DMS79 (cell line): ENCODE results near the gene KIAA0319L.
"Not testable (repeated sequence)": the region's sequence is repeated elsewhere in the genome, so short reads cannot be mapped to it uniquely, and the experiment has no call there.

ENCODE experiments used
- DNase-seq: peaks from one replicate; lab custom pipeline; 2025; lab: John Stamatoyannopoulos, UW

The KIAA0319L gene

DNA sequence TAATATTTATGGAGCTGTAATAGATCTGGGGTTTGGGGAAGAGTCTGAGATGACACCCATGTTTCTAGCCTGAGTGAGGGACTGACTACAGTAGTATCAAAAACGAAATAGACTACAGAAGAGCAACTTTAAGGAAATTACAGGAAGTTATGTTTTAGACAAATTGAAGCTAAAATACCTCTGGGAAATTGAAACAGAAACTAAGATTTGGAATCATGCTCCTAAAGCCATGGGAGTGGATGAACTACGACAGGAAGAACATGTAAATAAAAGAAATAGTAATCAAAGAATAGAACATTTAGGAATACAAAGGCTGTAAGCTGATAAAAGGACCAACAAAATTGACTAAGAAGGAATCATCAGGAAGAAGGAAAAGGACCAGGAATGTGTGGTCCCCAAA is 68.9 kb downstream of the KIAA0319L start:
- DNase-seq: no peak

GRCh38 chr1:35486858-35487408 is 70.3 kb downstream of the KIAA0319L start:
- no peak for DNase-seq

- no peak for DNase-seq
Measured at GRCh38 chr1:35481229-35481628, 76.0 kb downstream of the KIAA0319L start.

GRCh38 chr1:35477870-35478269 is 79.3 kb downstream of the KIAA0319L start:
- no peak for DNase-seq

GRCh38 chr1:35475856-35476674 is 81.1 kb downstream of the KIAA0319L start:
- DNase-seq: peak; percentile 95

DNA sequence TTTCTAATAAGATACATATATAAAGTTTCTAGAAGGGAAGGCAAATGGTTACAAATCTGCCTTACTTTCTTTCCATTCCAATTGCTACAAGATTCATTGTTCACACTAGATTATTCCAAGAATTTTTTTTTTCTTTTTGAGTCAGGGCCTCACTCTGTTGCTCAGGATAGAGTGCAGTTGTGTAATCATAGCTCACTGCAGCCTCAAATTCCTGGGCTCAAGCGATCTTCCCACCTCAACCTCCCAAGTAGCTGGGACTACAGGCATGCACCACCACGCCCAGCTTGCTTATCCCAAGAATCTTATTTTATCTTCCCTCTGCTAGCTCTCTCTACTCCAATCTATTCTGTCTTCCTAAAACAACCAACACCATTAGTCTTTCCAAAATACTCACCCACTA is 81.8 kb downstream of the KIAA0319L start:
- no peak for DNase-seq

DNA sequence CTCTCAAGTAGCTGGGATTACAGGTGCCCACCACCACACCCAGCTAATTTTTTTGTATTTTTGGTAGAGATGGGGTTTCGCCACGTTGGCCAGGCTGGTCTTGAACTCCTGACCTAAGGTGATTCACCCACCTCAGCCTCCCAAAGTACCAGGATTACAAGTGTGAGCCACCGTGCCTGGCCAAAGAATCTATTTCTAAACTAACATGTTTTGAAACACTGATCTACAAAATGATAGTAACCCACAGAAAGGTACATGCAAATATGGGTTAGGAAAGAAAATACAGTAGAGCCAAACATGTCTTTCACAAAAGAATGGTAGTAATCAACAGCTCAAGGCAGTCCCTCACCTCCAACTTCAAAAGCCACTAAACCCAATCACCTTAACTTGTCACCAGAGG is 84.0 kb downstream of the KIAA0319L start:
- DNase-seq: not testable (repeated sequence)

DNA sequence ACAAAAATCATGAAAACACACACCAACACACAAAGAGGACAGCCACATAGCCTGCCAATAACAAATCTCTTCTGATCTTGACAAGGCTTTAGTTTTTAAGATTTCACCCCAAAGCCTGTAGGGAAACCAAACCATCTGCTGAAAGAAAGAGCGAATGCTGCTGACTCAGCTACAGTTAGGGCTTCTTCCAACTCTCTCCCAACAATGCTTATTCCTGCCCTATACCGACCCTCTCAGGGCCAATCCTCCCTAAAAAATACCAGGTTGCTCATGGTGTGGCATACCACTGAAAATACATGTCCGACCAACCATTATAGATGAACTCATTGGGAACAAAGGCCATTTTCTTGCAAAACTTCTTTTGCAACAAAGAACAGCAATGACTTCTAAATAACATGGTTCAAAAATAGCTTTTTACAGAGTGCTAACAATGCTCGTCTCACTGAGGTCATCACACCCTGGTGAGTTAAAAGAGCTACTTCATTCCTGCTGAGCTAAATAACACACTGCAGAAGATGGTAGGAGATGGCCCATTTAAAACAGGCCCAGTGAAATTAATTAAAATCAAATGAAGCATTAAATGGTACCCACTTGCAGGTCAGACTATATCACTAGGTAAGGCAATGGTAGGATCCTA is 86.1 kb downstream of the KIAA0319L start:
- peak; percentile 28 for DNase-seq

- DNase-seq: no peak
Measured at GRCh38 chr1:35466120-35466519, 91.1 kb downstream of the KIAA0319L start.

- DNase-seq: not testable (repeated sequence)
Measured at GRCh38 chr1:35463749-35464148, 93.5 kb downstream of the KIAA0319L start.

GRCh38 chr1:35463232-35463631 is 94.0 kb downstream of the KIAA0319L start:
- no peak for DNase-seq

DNA sequence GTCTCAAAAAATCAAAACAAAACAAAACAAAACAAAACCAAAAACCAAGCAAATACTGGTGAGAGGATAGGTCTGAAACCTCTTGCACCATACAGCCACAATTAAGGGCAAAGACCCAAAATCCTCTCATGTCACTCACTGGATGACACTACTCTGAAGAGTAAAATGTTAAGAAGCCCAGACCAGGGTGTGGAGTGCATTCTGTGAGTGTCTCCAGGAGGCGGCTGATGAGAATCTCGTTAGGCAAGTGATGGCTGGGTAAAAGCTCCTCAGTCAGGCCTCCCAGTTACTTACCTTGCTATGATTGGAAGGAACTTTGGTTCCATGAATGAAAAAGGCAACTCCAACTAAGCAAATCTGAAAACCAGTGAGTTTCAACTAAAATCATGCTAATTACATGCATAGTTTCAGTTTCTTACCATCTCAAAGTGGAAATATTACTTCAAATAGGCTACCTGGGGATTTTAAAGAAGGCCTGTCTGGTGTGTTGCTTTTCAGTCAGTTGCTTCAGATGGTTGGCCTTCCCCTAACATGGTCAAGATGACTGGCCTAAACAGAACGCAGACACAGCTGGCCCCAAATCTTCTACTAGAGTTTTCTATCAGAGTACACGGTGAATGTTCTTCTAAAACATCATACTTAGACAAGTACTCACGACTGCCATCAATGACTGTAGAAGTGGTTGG is 95.1 kb downstream of the KIAA0319L start:
- no peak for DNase-seq

DNA sequence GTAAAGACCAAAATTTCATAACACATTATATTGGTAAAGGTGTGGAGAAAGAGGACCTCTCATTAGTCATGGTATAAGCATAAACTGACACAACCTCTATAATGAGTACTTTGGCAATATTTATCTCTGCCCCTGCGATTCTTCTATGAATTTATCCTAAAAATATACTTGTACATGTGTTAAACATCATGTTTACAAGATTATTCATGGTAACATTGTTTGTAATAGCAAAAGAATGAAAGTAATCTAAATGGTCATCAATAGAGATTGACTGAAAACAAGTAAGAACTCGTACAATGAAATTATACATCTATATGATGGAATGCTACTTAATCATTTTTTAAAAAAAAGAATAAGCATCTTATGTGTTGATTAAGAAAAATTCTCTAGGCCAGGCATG is 96.4 kb downstream of the KIAA0319L start:
- DNase-seq: no peak

- no peak for DNase-seq
Measured at GRCh38 chr1:35454616-35455015, 102.6 kb downstream of the KIAA0319L start.

DNA sequence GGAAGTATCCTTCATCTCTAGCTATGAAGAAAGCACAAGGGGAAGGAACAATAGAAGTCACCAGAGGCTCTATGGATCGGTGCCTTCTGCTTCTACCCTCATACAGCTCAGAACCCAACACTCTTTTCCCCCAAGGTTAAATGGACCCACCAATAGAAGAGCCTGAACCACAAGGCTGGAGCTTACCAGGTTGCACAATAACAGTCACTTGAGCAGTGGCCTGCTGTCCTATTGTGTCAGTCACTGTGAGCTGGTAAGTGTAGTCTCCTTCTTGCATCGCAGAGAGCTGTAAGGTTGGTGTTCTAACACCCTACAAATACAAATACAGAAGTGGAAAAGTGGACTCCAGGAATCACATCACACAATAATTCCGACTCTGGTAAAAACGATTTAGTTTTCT is 103.0 kb downstream of the KIAA0319L start:
- DNase-seq: no peak

DNA sequence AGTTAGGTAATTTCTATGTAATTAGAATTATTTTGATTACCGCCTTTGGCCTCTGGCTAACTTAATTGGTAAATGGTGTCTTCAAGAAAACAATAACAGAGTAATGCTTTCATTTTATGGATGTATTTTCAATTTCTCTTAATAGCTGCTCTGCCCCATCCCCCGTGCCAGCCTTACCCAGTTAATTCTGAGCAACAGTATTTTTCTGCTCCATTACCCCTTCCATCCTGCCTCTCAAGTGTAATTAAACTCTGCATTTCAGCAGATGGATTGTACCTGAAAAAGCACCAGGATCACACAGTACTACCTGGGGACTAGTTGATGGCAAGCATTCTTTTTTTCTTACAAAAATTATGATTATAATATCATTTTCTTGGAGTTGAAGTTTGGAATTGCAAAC is 104.2 kb downstream of the KIAA0319L start:
- DNase-seq: peak; percentile 63

- peak; percentile 69 for DNase-seq
Measured at GRCh38 chr1:35452106-35452774, 105.0 kb downstream of the KIAA0319L start.

- DNase-seq: peak; percentile 37
Measured at GRCh38 chr1:35451125-35451528, 106.1 kb downstream of the KIAA0319L start.

GRCh38 chr1:35449334-35450008 is 107.7 kb downstream of the KIAA0319L start:
- no peak for DNase-seq

DNA sequence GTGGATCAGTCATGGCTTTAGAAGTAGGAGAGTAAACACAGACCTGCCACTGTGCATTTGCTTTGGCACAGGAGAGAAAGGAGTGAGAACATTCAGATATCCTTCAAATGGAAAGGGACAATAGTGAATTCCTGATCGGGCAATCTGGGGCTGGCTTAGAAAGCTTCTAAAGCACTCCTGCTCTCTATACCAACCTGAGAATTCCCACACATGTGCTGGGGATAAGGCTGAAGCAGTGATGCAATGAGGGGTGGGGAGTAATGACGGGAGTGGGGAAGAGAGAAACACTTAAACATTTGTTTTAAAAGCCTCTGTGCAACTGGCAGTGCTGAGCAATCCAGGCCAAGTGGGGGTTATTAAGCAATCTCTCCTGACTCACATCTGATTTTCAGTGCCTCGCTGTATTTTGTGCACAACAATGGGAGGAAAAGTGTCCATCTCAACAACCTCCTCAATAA is 108.8 kb downstream of the KIAA0319L start:
- DNase-seq: no peak

- no peak for DNase-seq
Measured at GRCh38 chr1:35447278-35447677, 109.9 kb downstream of the KIAA0319L start.

GRCh38 chr1:35444519-35444774 is 112.8 kb downstream of the KIAA0319L start:
- no peak for DNase-seq
